B cell (primary cell): ENCODE data around the gene STAC3. TPM values are rescaled to one million over a fixed set of nuclear protein-coding genes. Genes with fewer than 3 reads are reported as not detected.

Experiments used
- ATAC-seq: fragments of 200-7000 bp; cut with Tn5 transposase; one replicate; pipeline ENCODE4 v1.10.0; 2021; ENCODE audit warnings: low read depth, mild to moderate bottlenecking, moderate number of reproducible peaks, moderate library complexity
- CTCF ChIA-PET: fragments of 350-600 bp; sonication (Branson Sonifier 250); formaldehyde crosslinking; loops from one replicate; lab custom pipeline; 2021; ENCODE audit warnings: antibody characterized with exemption, inconsistent platforms; lab: Charles Lee
- POLR2A ChIA-PET: fragments of 350-600 bp; sonication (Branson Sonifier 250); formaldehyde crosslinking; loops from one replicate; lab custom pipeline; 2021; ENCODE audit warnings: antibody characterized with exemption; lab: Charles Lee
- DNase-seq: peaks from one replicate; pipeline ENCODE4 v3.0.0; 2013
- H2AFZ ChIP-seq: 2 replicates; pipeline ENCODE4 v1.6.1; 2012; ENCODE audit warnings: mild to moderate bottlenecking, low read depth, low read length; ENCODE audit not compliant: insufficient read depth, poor library complexity, severe bottlenecking
- H3K27ac ChIP-seq, 2 donors: 1 replicate in 1 of 2; 2 replicates in 1 of 2; pipeline ENCODE4 v1.5.1; 2012 to 2013; ENCODE audit warnings: low read length in 2 of 2, mild to moderate bottlenecking in 2 of 2, moderate library complexity in 1 of 2
- H3K27me3 ChIP-seq, 4 experiments: fragments of 200-600 bp in 1 of 4; sonication (generic) in 1 of 4; replicated peaks in 1 of 4; 1 replicate in 2 of 4; 2 replicates in 2 of 4; pipeline versions ENCODE4 v1.6.1 to v1.7.0; 2013 to 2016; ENCODE audit warnings: low read length in 3 of 4, mild to moderate bottlenecking in 2 of 4, mixed read lengths in 1 of 4, moderate library complexity in 1 of 4; ENCODE audit not compliant: insufficient read depth in 4 of 4, control insufficient read depth in 3 of 4; ENCODE audit errors: control extremely low read depth in 1 of 4
- H3K36me3 ChIP-seq, 2 experiments: replicated peaks in 1 of 2; 1 replicate in 1 of 2; 2 replicates in 1 of 2; pipeline versions ENCODE4 v1.6.1 to v1.7.1; 2013; ENCODE audit warnings: low read length in 1 of 2; ENCODE audit not compliant: insufficient read depth in 2 of 2, control insufficient read depth in 1 of 2; ENCODE audit errors: control extremely low read depth in 1 of 2, extremely low read depth in 1 of 2
- H3K4me1 ChIP-seq, 2 donors: fragments of 200-600 bp in 1 of 2; sonication (generic) in 1 of 2; 1 replicate in 1 of 2; 2 replicates in 1 of 2; pipeline versions ENCODE4 v1.5.1 to v1.6.1; 2013 to 2017; ENCODE audit warnings: low read length in 2 of 2; ENCODE audit not compliant: control insufficient read depth in 2 of 2, insufficient read depth in 2 of 2
- H3K4me2 ChIP-seq: replicated peaks from 2 replicates; pipeline ENCODE3; 2012; ENCODE audit warnings: mild to moderate bottlenecking, low read depth, low read length; ENCODE audit not compliant: poor library complexity, severe bottlenecking
- H3K4me3 ChIP-seq, 5 experiments: fragments of 200-600 bp in 1 of 5; sonication (generic) in 1 of 5; 1 replicate in 3 of 5; 2 replicates in 2 of 5; pipeline versions ENCODE4 v1.5.1 to v1.7.0; 2011 to 2016; ENCODE audit warnings: low read length in 4 of 5, mild to moderate bottlenecking in 4 of 5, low read depth in 2 of 5, control low read depth in 1 of 5, moderate library complexity in 1 of 5; ENCODE audit not compliant: insufficient read depth in 1 of 5; ENCODE audit errors: control extremely low read depth in 1 of 5, extremely low read depth in 1 of 5
- H3K79me2 ChIP-seq: fragments of 200-600 bp; sonication (generic); one replicate; pipeline ENCODE4 v1.6.0; 2016; ENCODE audit warnings: low read length; ENCODE audit not compliant: control insufficient read depth, insufficient read depth
- H3K9ac ChIP-seq: fragments of 200-600 bp; sonication (generic); 2 replicates; pipeline ENCODE4 v1.6.1; 2017; ENCODE audit warnings: mild to moderate bottlenecking, low read length, moderate library complexity
- H3K9me3 ChIP-seq, 3 donors: one replicate each; pipeline versions ENCODE4 v1.6.1 to v1.7.1; 2013; ENCODE audit warnings: low read length in 2 of 3; ENCODE audit not compliant: control insufficient read depth in 2 of 3, insufficient read depth in 1 of 3; ENCODE audit errors: control extremely low read depth in 1 of 3
- H4K20me1 ChIP-seq: 2 replicates; pipeline ENCODE4 v1.6.0; 2012; ENCODE audit warnings: mild to moderate bottlenecking, low read length; ENCODE audit not compliant: insufficient read depth, control insufficient read depth, poor library complexity, severe bottlenecking
- H3K27ac Mint-ChIP-seq: one replicate; pipeline ENCODE4 v1.8.0; 2021; ENCODE audit warnings: mixed read lengths
- H3K27me3 Mint-ChIP-seq: one replicate; pipeline ENCODE4 v1.8.0; 2021; ENCODE audit warnings: mixed read lengths
- H3K4me1 Mint-ChIP-seq: one replicate; pipeline ENCODE4 v1.8.0; 2021; ENCODE audit warnings: mixed read lengths
- H3K4me3 Mint-ChIP-seq: one replicate; pipeline ENCODE4 v1.8.0; 2021; ENCODE audit warnings: mixed read lengths
- H3K9me3 Mint-ChIP-seq: one replicate; pipeline ENCODE4 v1.8.0; 2022; ENCODE audit warnings: mixed read lengths; ENCODE audit not compliant: insufficient read depth
- EZH2 ChIP-seq: IDR thresholded peaks from 2 replicates; pipeline ENCODE4 v1.6.1; 2012; ENCODE audit warnings: borderline replicate concordance, low read depth, mild to moderate bottlenecking, moderate library complexity, low read length; ENCODE audit not compliant: insufficient read depth, poor library complexity, severe bottlenecking
- WGBS: methylation state at CpG from one replicate; pipeline ENCODE4 v1.1.5; 2013; ENCODE audit warnings: missing lambda C conversion rate; ENCODE audit not compliant: insufficient coverage; 5-methylcytosine and 5-hydroxymethylcytosine counted together
- intact Hi-C: fragments of 100-400 bp; cut with micrococcal nuclease; formaldehyde crosslinking; loops from one replicate; pipeline ENCODE4 v1.10.0; 2022
- polyA plus RNA-seq: library from polyadenylated mRNA; depleted of rRNA; stranded (reverse); fragments of >200 nt; gene quantifications from 2 replicates; pipeline ENCODE4 v1.2.3, GENCODE V29; 2012
- total RNA-seq, 2 donors: library from RNA; stranded (reverse); fragments of 120-200 nt in 1 of 2; gene quantifications; 1 replicate in 1 of 2; 2 replicates in 1 of 2; pipeline versions ENCODE4 v1.2.3 to v1.2.4, GENCODE V29; 2013 to 2022
- TF ChIP-seq, protein P1 (sequence below): fragments of 200-600 bp; IDR thresholded peaks from one replicate; pipeline ENCODE4 v1.8.0; 2022; ENCODE audit warnings: antibody characterized with exemption, mild to moderate bottlenecking

STAC3 gene
- total and polyA plus RNA-seq, 2 donors (not counting 1 experiment from before 2014, with no cell fraction given) = 4.5 to 6.2 TPM

DNA sequence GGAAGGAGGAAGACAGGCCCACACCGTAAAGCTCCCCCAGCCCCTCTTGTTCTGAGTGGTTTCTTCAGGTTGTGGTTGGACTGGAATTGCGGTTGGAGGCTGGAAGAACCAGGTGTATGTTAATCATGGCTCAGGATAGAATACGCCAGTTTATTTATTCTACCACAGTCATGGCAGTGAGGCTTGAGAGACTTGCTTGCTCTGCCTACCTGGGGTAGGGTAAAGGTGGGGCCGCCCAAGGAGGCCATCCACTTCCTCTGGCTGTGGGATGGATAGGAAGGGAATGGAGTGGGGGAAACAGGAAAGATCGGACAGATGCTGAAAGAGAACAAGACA is 13.4 kb downstream of the STAC3 start:
- H3K9ac ChIP-seq = no peak overlapping the region
- H3K9me3 ChIP-seq = peaks cover 0 to 21% (median 0%) of the 10 kb centered on the region in 3 donors
- peaks cover 12% of the 10 kb centered on the region for H3K27me3 Mint-ChIP-seq
- peaks cover 91% of the 10 kb centered on the region for H3K4me1 Mint-ChIP-seq
- no peak overlapping the region for H3K27ac ChIP-seq
- peak overlapping the region; percentile 95 for H3K4me2 ChIP-seq
- intact Hi-C loops = loop anchor here (10.0 kb wide), 1 partner anchor 483 kb away; the partner anchor contains the start of gene PRIM1
- H3K79me2 ChIP-seq = peaks cover 12% of the 10 kb centered on the region
- H3K27me3 ChIP-seq = peaks cover 0 to 55% (median 23%) of the 10 kb centered on the region in 4 experiments
- peaks cover 8% of the 10 kb centered on the region for H4K20me1 ChIP-seq
- DNase-seq (peak; percentile 41), ATAC-seq (no peak)
- no peaks in the 10 kb centered on the region for H3K9me3 Mint-ChIP-seq
- ChIA-PET CTCF (interaction anchor here (12.1 to 31.1 kb wide), 2 partner anchors 9 to 21 kb away, joined by 360 to 838 read pairs; partner anchors contain the start of genes NXPH4 and SHMT2), POLR2A (interaction anchor here (4.8 to 11.2 kb wide), 3 partner anchors 8 to 23 kb away, joined by 18 to 110 read pairs (median 89); partner anchors contain the start of genes NXPH4 and SHMT2)
- peak overlapping the region; percentile 87 for H3K4me3 Mint-ChIP-seq
- no peak overlapping the region for H3K4me3 ChIP-seq
- H3K4me1 ChIP-seq = peaks cover 84 to 98% of the 10 kb centered on the region in 2 donors
- no peak for TF ChIP-seq EZH2
- TF ChIP-seq, protein P1, sequence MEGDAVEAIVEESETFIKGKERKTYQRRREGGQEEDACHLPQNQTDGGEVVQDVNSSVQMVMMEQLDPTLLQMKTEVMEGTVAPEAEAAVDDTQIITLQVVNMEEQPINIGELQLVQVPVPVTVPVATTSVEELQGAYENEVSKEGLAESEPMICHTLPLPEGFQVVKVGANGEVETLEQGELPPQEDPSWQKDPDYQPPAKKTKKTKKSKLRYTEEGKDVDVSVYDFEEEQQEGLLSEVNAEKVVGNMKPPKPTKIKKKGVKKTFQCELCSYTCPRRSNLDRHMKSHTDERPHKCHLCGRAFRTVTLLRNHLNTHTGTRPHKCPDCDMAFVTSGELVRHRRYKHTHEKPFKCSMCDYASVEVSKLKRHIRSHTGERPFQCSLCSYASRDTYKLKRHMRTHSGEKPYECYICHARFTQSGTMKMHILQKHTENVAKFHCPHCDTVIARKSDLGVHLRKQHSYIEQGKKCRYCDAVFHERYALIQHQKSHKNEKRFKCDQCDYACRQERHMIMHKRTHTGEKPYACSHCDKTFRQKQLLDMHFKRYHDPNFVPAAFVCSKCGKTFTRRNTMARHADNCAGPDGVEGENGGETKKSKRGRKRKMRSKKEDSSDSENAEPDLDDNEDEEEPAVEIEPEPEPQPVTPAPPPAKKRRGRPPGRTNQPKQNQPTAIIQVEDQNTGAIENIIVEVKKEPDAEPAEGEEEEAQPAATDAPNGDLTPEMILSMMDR = no peak
- peaks cover 0 to 19% of the 10 kb centered on the region in 2 experiments for H3K36me3 ChIP-seq
- WGBS = 40% methylated on average over 4 of the region's 5 CpGs
- H2AFZ ChIP-seq = no peak overlapping the region
- H3K27ac Mint-ChIP-seq = peak overlapping the region; percentile 57

DNA sequence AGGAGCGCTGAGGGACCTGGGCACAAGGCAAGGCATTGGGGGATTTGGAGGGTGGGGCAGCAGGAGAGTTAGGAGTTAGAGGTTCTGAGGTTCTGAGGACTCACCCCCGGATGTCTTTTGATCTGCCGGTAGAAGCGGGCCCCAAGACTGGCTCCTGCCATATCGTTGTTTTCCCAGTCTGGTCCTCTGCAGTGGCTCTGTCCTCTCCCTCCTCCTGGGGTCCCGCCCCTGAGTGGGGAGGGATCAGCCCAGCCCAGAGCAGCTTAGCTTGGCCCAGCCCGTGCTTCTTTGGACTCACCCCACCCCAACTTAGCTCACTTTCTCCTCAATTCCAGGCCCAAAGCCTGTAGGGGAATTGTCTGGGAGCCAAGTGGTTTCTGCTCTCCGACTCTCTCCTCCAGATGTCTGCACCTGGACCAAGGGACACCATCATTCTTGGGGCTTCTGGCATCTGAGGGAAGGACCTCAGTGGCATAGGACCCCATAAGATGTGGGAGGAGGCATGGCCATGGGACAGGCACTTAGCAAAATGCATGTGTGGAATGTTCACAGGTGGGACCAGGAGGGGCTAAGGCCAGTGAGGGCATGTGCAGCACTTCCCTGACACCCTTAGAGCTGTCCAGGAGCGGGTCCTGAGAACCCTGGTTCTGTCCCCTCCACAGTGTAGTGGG is 13.9 kb downstream of the STAC3 start:
- H3K79me2 ChIP-seq = peaks cover 13% of the 10 kb centered on the region
- POLR2A ChIA-PET = interaction anchor here (4.8 to 11.2 kb wide), 3 partner anchors 7 to 22 kb away, joined by 18 to 110 read pairs (median 89); partner anchors contain the start of genes NXPH4 and SHMT2
- H3K9ac ChIP-seq = no peak overlapping the region
- peaks cover 0 to 50% (median 20%) of the 10 kb centered on the region in 4 experiments for H3K27me3 ChIP-seq
- H3K36me3 ChIP-seq = peaks cover 0 to 24% of the 10 kb centered on the region in 2 experiments
- H3K9me3 ChIP-seq = peaks cover 0 to 17% (median 0%) of the 10 kb centered on the region in 3 donors
- 35% methylated on average over 6 of the region's 9 CpGs for WGBS
- Mint-ChIP-seq H3K4me3 (peak overlapping the region; percentile 87), H3K27me3 (peaks cover 12% of the 10 kb centered on the region), H3K4me1 (peaks cover 91% of the 10 kb centered on the region), H3K9me3 (no peaks in the 10 kb centered on the region), H3K27ac (peak overlapping the region; percentile 70)
- peaks cover 79 to 93% of the 10 kb centered on the region in 2 donors for H3K4me1 ChIP-seq
- CTCF ChIA-PET = interaction anchor here (12.1 to 31.1 kb wide), 2 partner anchors 9 to 21 kb away, joined by 360 to 838 read pairs; partner anchors contain the start of genes NXPH4 and SHMT2
- ATAC-seq = no peak
- no peak overlapping the region for H3K4me3 ChIP-seq
- peaks cover 4% of the 10 kb centered on the region for H4K20me1 ChIP-seq
- no peak overlapping the region for H3K27ac ChIP-seq
- DNase-seq = peak; percentile 36
- H3K4me2 ChIP-seq = peak overlapping the region; percentile 84
- intact Hi-C loops = loop anchor here (10.0 kb wide), 1 partner anchor 482 kb away; the partner anchor contains the start of gene PRIM1
- TF ChIP-seq, protein P1 = no peak
- no peak for TF ChIP-seq EZH2
- H2AFZ ChIP-seq = no peak overlapping the region
